ENCODE results near the gene LAMA4. TPM values are rescaled to one million over a fixed set of nuclear protein-coding genes. Genes with fewer than 3 reads are reported as not detected.

Gene LAMA4
- total RNA-seq, 1 experiment from 2014 or later = 1.1 TPM

GRCh38 chr6:112288475-112288874 is 34.1 kb upstream of the LAMA4 start:
- Mint-ChIP-seq H3K36me3 (ENCODE audit: insufficient read depth in 1 of 3, low read depth in 3 of 3) (no peaks in the 10 kb centered on the region), H3K27ac (no peak overlapping the region), H3K4me3 (no peak overlapping the region), H3K27me3 (ENCODE audit: low read depth) (no peaks in the 10 kb centered on the region; the same call in 1 of the 2 replicates), H3K9me3 (no peaks in the 10 kb centered on the region), H3K4me1 (peaks cover 6 to 7% of the 10 kb centered on the region in 2 experiments)
- Histone ChIP-seq H3K4me1 (ENCODE audit: insufficient read depth, low read length) (no peaks in the 10 kb centered on the region; the same call in 1 of the 2 replicates), H3K4me2 (ENCODE audit: insufficient read depth, insufficient read length, low read length) (no peak overlapping the region), H3K23me2 (ENCODE audit: insufficient read length, low read depth, low read length, poor library complexity, severe bottlenecking) (no peaks in the 10 kb centered on the region), H3K79me2 (ENCODE audit: insufficient read depth, low read length) (no peaks in the 10 kb centered on the region), H4K8ac (replicated peaks; ENCODE audit: insufficient read length, low read depth, low read length) (no peak overlapping the region), H2BK5ac (ENCODE audit: insufficient read length, low read length) (no peak overlapping the region), H3K27ac (ENCODE audit: insufficient read length, low read depth, low read length) (no peak overlapping the region), H3K9me3 (ENCODE audit: control insufficient read depth, low read depth, low read length) (no peaks in the 10 kb centered on the region), H3T11ph (ENCODE audit: low read length) (no peak overlapping the region), H3K79me1 (ENCODE audit: insufficient read depth, low read depth, low read length, poor library complexity, severe bottlenecking) (no peaks in the 10 kb centered on the region), H4K5ac (ENCODE audit: insufficient read length, low read depth, low read length) (no peak overlapping the region), H3K4ac (ENCODE audit: low read depth, low read length) (no peak overlapping the region), H3K9ac (ENCODE audit: extremely low read depth, insufficient read length, low read length) (no peak overlapping the region), H4K20me1 (ENCODE audit: control insufficient read depth, insufficient read depth, insufficient read length) (no peaks in the 10 kb centered on the region), H3K18ac (ENCODE audit: insufficient read length, low read depth, low read length) (no peak overlapping the region), H4K91ac (ENCODE audit: insufficient read length, low read depth, low read length) (no peak overlapping the region), H2BK20ac (ENCODE audit: low read depth, low read length, poor library complexity, severe bottlenecking) (no peak overlapping the region), H3K23ac (ENCODE audit: insufficient read length, low read depth, low read length) (no peak overlapping the region), H2AK5ac (ENCODE audit: insufficient read length, low read length) (no peak overlapping the region), H3K14ac (ENCODE audit: insufficient read depth, low read length) (no peak overlapping the region), H2BK120ac (ENCODE audit: low read depth, low read length, poor library complexity, severe bottlenecking) (no peak overlapping the region), H2AFZ (ENCODE audit: low read length) (no peak overlapping the region), H3K27me3 (ENCODE audit: insufficient read depth, low read length) (no peaks in the 10 kb centered on the region), H3K56ac (ENCODE audit: insufficient read length, low read depth, low read length) (no peak overlapping the region), H2BK12ac (ENCODE audit: insufficient read length, low read depth, low read length) (no peak overlapping the region), H2BK15ac (ENCODE audit: low read depth, low read length) (no peak overlapping the region)
- TF ChIP-seq CTCF (conservative IDR thresholded peaks at IDR 0.05) = no peak
- DNase-seq = no peak
